GM10266 (cell line): ENCODE results near the gene ZBTB48.
A peak's percentile ranks its signal among the peaks of the same experiment; 100 is the strongest.

Experiments
- DNase-seq: peaks from one replicate; pipeline ENCODE4 v3.0.0; 2012; ENCODE audit errors: extremely low spot score
- CTCF ChIP-seq: IDR thresholded peaks from 2 replicates; pipeline ENCODE4 v1.5.1; 2012; ENCODE audit warnings: mild to moderate bottlenecking, low read depth; ENCODE audit not compliant: control insufficient read depth, insufficient read depth; ENCODE audit errors: missing control alignments

Gene ZBTB48

GRCh38 chr1:6574818-6575217, 5.0 kb upstream of the ZBTB48 start:
- DNase-seq: no peak
- TF ChIP-seq CTCF: no peak

- no peak for DNase-seq
- no peak for TF ChIP-seq CTCF
Observed at GRCh38 chr1:6577831-6578525, 1.8 kb upstream of the ZBTB48 start.

- DNase-seq: no peak
- no peak for TF ChIP-seq CTCF
Observed at GRCh38 chr1:6578624-6579373, 995 bp upstream of the ZBTB48 start.

- DNase-seq: no peak
- TF ChIP-seq CTCF: no peak
Observed at GRCh38 chr1:6580119-6580592, 362 bp downstream of the ZBTB48 start.

- DNase-seq: peak; percentile 32
- TF ChIP-seq CTCF: no peak
Observed at GRCh38 chr1:6580593-6581409, 1.0 kb downstream of the ZBTB48 start.

- DNase-seq: peak; percentile 39
- TF ChIP-seq CTCF: no peak
Observed at GRCh38 chr1:6581561-6582305, 1.9 kb downstream of the ZBTB48 start.
